ENCODE measurements around the gene TRMT2A.
A peak's percentile ranks its signal among the peaks of the same experiment; 100 is the strongest.

TRMT2A gene

GRCh38 chr22:20159076-20159475 lies 42.0 kb upstream of the TRMT2A start:
- no peaks in the 10 kb centered on the region for H3K27me3 ChIP-seq (ENCODE audit: control insufficient read depth in 3 of 3, insufficient read depth in 3 of 3, low read depth in 1 of 3, low read length in 3 of 3)

DNA sequence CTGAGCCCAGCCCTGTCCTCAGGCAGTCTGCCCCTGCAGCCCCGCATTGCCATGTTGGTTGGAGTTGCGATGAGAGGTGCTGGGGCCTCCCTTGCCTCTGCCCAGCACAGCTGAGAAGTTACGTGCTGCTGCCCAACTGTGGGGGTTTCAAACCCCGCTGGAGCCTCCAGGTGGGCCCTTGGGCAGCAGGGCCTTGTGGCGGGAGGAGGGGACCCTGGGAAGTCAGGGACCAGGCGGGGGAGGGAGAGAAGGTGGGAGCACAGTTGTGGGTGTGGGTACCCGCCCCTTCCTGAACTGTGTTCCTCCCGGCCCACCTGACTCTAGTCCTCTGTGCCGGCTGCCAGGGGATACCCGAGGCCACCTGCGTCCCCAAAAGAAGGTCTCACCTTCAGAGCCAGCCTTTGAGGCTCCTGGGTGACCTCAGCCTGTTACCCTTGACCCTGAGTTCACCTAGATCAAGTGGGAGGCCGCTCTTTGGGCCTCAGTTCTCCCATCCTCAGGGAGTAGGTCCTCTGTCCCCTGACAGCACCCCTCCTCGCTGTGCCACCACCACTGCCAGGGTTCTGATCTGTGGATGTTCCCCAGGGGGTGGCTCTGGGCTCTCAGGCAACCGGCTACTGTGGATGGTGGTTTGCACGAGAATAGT lies 41.5 kb upstream of the TRMT2A start:
- no peak overlapping the region for H3K27ac ChIP-seq (replicated peaks; ENCODE audit: low read length)
- H3K4me1 ChIP-seq (ENCODE audit: control insufficient read depth in 2 of 2, insufficient read depth in 1 of 2, low read depth in 1 of 2, low read length in 2 of 2) = peaks cover 15 to 33% of the 10 kb centered on the region in 2 donors
- WGBS, 2 donors (ENCODE audit: extremely low coverage in 2 of 2, insufficient read length in 2 of 2, insufficient replicate concordance in 1 of 2) = no CpG with 5 or more reads among the region's 15 CpGs
- DNase-seq (ENCODE audit: low spot score) = no peak
- H3K79me1 ChIP-seq (ENCODE audit: low read depth, low read length) = no peaks in the 10 kb centered on the region
- H2BK5ac ChIP-seq (ENCODE audit: low read length) = peak overlapping the region; percentile 10
- peak overlapping the region; percentile 85 for H2BK15ac ChIP-seq (ENCODE audit: low read length)
- no peak overlapping the region for H3K9ac ChIP-seq (ENCODE audit: low read depth, low read length, poor library complexity)
- H3K36me3 ChIP-seq (replicated peaks in 1 of 2; ENCODE audit: control insufficient read depth in 2 of 2, insufficient read depth in 2 of 2, low read length in 2 of 2) = no peaks in the 10 kb centered on the region
- peaks cover 0 to 2% of the 10 kb centered on the region in 2 donors for H3K9me3 ChIP-seq (replicated peaks in 1 of 2; ENCODE audit: control insufficient read depth in 2 of 2, insufficient read depth in 1 of 2, low read depth in 1 of 2, low read length in 2 of 2)
- H3K23ac ChIP-seq (ENCODE audit: low read depth, low read length, poor library complexity) = peak overlapping the region; percentile 80
- H3K27me3 ChIP-seq (ENCODE audit: control insufficient read depth in 3 of 3, insufficient read depth in 3 of 3, low read depth in 1 of 3, low read length in 3 of 3) = no peaks in the 10 kb centered on the region
- H3K14ac ChIP-seq (ENCODE audit: low read length) = peak overlapping the region; percentile 71
- H2BK120ac ChIP-seq (ENCODE audit: low read depth, low read length) = no peak overlapping the region
- H2BK12ac ChIP-seq (ENCODE audit: low read length) = no peak overlapping the region
- peak overlapping the region; percentile 83 for H3K18ac ChIP-seq (ENCODE audit: low read length)
- H2AFZ ChIP-seq (ENCODE audit: low read length) = no peak overlapping the region
- no peak overlapping the region for H4K8ac ChIP-seq (ENCODE audit: low read depth, low read length)
- H3K4me3 ChIP-seq (ENCODE audit: low read length in 2 of 2) = no peak overlapping the region
- H3K4ac ChIP-seq (ENCODE audit: low read length) = no peak overlapping the region
- H3K4me2 ChIP-seq (ENCODE audit: insufficient read depth, low read length, poor library complexity, severe bottlenecking) = no peak overlapping the region
- no peak overlapping the region for H4K91ac ChIP-seq (ENCODE audit: low read depth, low read length, poor library complexity)
- H2AK5ac ChIP-seq (ENCODE audit: low read depth, low read length) = peak overlapping the region; percentile 97

More at GRCh38 chr22:20159076-20159475, 42.0 kb upstream of the TRMT2A start:
- Histone ChIP-seq H3K23ac (ENCODE audit: low read depth, low read length, poor library complexity) (peak overlapping the region; percentile 80), H2AK5ac (ENCODE audit: low read depth, low read length) (peak overlapping the region; percentile 84), H3K4ac (ENCODE audit: low read length) (no peak overlapping the region), H3K9me3 (replicated peaks in 1 of 2; ENCODE audit: control insufficient read depth in 2 of 2, insufficient read depth in 1 of 2, low read depth in 1 of 2, low read length in 2 of 2) (peaks cover 0 to 2% of the 10 kb centered on the region in 2 donors), H3K4me2 (ENCODE audit: insufficient read depth, low read length, poor library complexity, severe bottlenecking) (no peak overlapping the region), H2BK5ac (ENCODE audit: low read length) (peak overlapping the region; percentile 10), H3K4me3 (ENCODE audit: low read length in 2 of 2) (no peak overlapping the region), H3K36me3 (replicated peaks in 1 of 2; ENCODE audit: control insufficient read depth in 2 of 2, insufficient read depth in 2 of 2, low read length in 2 of 2) (no peaks in the 10 kb centered on the region), H3K18ac (ENCODE audit: low read length) (peak overlapping the region; percentile 71), H2BK120ac (ENCODE audit: low read depth, low read length) (no peak overlapping the region), H3K14ac (ENCODE audit: low read length) (no peak overlapping the region), H4K8ac (ENCODE audit: low read depth, low read length) (no peak overlapping the region), H3K4me1 (ENCODE audit: control insufficient read depth in 2 of 2, insufficient read depth in 1 of 2, low read depth in 1 of 2, low read length in 2 of 2) (peaks cover 12 to 29% of the 10 kb centered on the region in 2 donors), H3K9ac (ENCODE audit: low read depth, low read length, poor library complexity) (peak overlapping the region; percentile 44), H2BK12ac (ENCODE audit: low read length) (peak overlapping the region; percentile 73), H4K91ac (ENCODE audit: low read depth, low read length, poor library complexity) (no peak overlapping the region), H3K79me1 (ENCODE audit: low read depth, low read length) (no peaks in the 10 kb centered on the region), H2AFZ (ENCODE audit: low read length) (no peak overlapping the region), H3K27ac (replicated peaks; ENCODE audit: low read length) (no peak overlapping the region), H2BK15ac (ENCODE audit: low read length) (no peak overlapping the region)
- no CpG with 5 or more reads among the region's 9 CpGs for WGBS, 2 donors (ENCODE audit: extremely low coverage in 2 of 2, insufficient read length in 2 of 2, insufficient replicate concordance in 1 of 2)
- DNase-seq (ENCODE audit: low spot score) = no peak

- no peak overlapping the region for H4K91ac ChIP-seq (ENCODE audit: low read depth, low read length, poor library complexity)
- no peaks in the 10 kb centered on the region for H3K27me3 ChIP-seq (ENCODE audit: control insufficient read depth in 3 of 3, insufficient read depth in 3 of 3, low read depth in 1 of 3, low read length in 3 of 3)
- WGBS, 2 donors (ENCODE audit: extremely low coverage in 2 of 2, insufficient read length in 2 of 2, insufficient replicate concordance in 1 of 2) = no CpG with 5 or more reads among the region's 15 CpGs
- H3K23ac ChIP-seq (ENCODE audit: low read depth, low read length, poor library complexity) = peak overlapping the region; percentile 6
- peak overlapping the region; percentile 85 for H2BK15ac ChIP-seq (ENCODE audit: low read length)
- no peak overlapping the region for H3K4me3 ChIP-seq (ENCODE audit: low read length in 2 of 2)
- no peak overlapping the region for H2BK120ac ChIP-seq (ENCODE audit: low read depth, low read length)
- H3K27ac ChIP-seq (replicated peaks; ENCODE audit: low read length) = no peak overlapping the region
- H3K4me2 ChIP-seq (ENCODE audit: insufficient read depth, low read length, poor library complexity, severe bottlenecking) = no peak overlapping the region
- H4K8ac ChIP-seq (ENCODE audit: low read depth, low read length) = no peak overlapping the region
- no peak overlapping the region for H3K9ac ChIP-seq (ENCODE audit: low read depth, low read length, poor library complexity)
- no peaks in the 10 kb centered on the region for H3K79me1 ChIP-seq (ENCODE audit: low read depth, low read length)
- H3K4ac ChIP-seq (ENCODE audit: low read length) = no peak overlapping the region
- H2AK5ac ChIP-seq (ENCODE audit: low read depth, low read length) = peak overlapping the region; percentile 97
- peak overlapping the region; percentile 56 for H3K14ac ChIP-seq (ENCODE audit: low read length)
- H3K18ac ChIP-seq (ENCODE audit: low read length) = peak overlapping the region; percentile 83
- H3K36me3 ChIP-seq (replicated peaks in 1 of 2; ENCODE audit: control insufficient read depth in 2 of 2, insufficient read depth in 2 of 2, low read length in 2 of 2) = no peaks in the 10 kb centered on the region
- peaks cover 0 to 2% of the 10 kb centered on the region in 2 donors for H3K9me3 ChIP-seq (replicated peaks in 1 of 2; ENCODE audit: control insufficient read depth in 2 of 2, insufficient read depth in 1 of 2, low read depth in 1 of 2, low read length in 2 of 2)
- no peak for DNase-seq (ENCODE audit: low spot score)
- peaks cover 15 to 34% of the 10 kb centered on the region in 2 donors for H3K4me1 ChIP-seq (ENCODE audit: control insufficient read depth in 2 of 2, insufficient read depth in 1 of 2, low read depth in 1 of 2, low read length in 2 of 2)
- H2AFZ ChIP-seq (ENCODE audit: low read length) = no peak overlapping the region
- no peak overlapping the region for H2BK5ac ChIP-seq (ENCODE audit: low read length)
- peak overlapping the region; percentile 75 for H2BK12ac ChIP-seq (ENCODE audit: low read length)
These were observed 40.6 kb upstream of the TRMT2A start for GRCh38 chr22:20157430-20158183.
